Measurements from ENCODE around the gene ZNF362. TPM values are rescaled to one million over a fixed set of nuclear protein-coding genes. Genes with fewer than 3 reads are reported as not detected.

Gene ZNF362
- polyA plus RNA-seq, 1 of the 3 experiments (the other 2 are of a cell fraction): 17.1 TPM

DNA sequence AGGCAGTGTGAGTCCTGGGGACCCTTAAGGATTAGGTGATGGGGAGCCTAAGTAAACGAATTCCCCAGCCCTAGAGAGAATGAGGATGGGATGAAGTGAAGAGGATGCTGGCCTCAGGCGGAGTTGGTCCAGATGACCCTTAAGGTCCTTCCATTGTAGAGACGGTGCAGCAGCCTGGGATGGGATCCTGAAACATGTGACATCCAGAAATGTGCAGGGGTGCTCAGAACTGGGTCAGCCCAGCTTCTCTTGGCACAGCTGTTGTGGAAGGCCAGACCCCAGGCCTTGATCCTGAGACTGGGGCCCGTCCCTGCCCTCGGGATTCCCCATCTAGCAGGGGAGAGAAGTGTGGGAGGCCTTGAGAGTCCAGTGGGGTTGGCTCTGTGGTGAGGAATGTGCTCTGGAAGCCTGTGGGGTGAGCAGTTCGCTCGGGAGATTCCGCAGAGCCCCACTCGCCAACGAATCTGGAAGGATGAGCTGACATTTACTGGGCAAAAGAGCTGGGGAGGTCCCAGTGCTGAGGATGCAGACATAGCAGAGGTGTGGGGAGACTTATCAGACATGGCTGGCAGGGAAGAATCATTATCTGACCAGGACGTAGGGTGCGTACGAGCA is 36.5 kb downstream of the ZNF362 start (continued):
- TF ChIP-seq, protein P1, sequence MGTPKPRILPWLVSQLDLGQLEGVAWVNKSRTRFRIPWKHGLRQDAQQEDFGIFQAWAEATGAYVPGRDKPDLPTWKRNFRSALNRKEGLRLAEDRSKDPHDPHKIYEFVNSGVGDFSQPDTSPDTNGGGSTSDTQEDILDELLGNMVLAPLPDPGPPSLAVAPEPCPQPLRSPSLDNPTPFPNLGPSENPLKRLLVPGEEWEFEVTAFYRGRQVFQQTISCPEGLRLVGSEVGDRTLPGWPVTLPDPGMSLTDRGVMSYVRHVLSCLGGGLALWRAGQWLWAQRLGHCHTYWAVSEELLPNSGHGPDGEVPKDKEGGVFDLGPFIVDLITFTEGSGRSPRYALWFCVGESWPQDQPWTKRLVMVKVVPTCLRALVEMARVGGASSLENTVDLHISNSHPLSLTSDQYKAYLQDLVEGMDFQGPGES (IDR thresholded peaks at IDR 0.05; ENCODE audit: low read depth, low read length): no peak
- TF ChIP-seq POLR2AphosphoS5 (IDR thresholded peaks at IDR 0.05; ENCODE audit: low read depth, low read length) (no peak), CHD2 (IDR thresholded peaks at IDR 0.05; ENCODE audit: low read length, partially characterized antibody) (no peak), SMC3 (IDR thresholded peaks at IDR 0.05; ENCODE audit: low read depth, low read length) (no peak), MEF2A (IDR thresholded peaks at IDR 0.05; ENCODE audit: borderline replicate concordance, low read depth) (no peak), FOXJ3 (CRISPR knock-in tag; IDR thresholded peaks at IDR 0.05) (no peak), FOXM1 (IDR thresholded peaks at IDR 0.05; ENCODE audit: low read depth) (no peak), NFIC (IDR thresholded peaks at IDR 0.05; ENCODE audit: borderline replicate concordance) (no peak), RAD21 (IDR thresholded peaks at IDR 0.05; ENCODE audit: low read length) (no peak)
- TF ChIP-seq, protein P2, sequence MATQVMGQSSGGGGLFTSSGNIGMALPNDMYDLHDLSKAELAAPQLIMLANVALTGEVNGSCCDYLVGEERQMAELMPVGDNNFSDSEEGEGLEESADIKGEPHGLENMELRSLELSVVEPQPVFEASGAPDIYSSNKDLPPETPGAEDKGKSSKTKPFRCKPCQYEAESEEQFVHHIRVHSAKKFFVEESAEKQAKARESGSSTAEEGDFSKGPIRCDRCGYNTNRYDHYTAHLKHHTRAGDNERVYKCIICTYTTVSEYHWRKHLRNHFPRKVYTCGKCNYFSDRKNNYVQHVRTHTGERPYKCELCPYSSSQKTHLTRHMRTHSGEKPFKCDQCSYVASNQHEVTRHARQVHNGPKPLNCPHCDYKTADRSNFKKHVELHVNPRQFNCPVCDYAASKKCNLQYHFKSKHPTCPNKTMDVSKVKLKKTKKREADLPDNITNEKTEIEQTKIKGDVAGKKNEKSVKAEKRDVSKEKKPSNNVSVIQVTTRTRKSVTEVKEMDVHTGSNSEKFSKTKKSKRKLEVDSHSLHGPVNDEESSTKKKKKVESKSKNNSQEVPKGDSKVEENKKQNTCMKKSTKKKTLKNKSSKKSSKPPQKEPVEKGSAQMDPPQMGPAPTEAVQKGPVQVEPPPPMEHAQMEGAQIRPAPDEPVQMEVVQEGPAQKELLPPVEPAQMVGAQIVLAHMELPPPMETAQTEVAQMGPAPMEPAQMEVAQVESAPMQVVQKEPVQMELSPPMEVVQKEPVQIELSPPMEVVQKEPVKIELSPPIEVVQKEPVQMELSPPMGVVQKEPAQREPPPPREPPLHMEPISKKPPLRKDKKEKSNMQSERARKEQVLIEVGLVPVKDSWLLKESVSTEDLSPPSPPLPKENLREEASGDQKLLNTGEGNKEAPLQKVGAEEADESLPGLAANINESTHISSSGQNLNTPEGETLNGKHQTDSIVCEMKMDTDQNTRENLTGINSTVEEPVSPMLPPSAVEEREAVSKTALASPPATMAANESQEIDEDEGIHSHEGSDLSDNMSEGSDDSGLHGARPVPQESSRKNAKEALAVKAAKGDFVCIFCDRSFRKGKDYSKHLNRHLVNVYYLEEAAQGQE (IDR thresholded peaks at IDR 0.05; ENCODE audit: low read depth, low read length): no peak
- TF ChIP-seq, protein P3, sequence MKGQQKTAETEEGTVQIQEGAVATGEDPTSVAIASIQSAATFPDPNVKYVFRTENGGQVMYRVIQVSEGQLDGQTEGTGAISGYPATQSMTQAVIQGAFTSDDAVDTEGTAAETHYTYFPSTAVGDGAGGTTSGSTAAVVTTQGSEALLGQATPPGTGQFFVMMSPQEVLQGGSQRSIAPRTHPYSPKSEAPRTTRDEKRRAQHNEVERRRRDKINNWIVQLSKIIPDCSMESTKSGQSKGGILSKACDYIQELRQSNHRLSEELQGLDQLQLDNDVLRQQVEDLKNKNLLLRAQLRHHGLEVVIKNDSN (IDR thresholded peaks at IDR 0.05; ENCODE audit: borderline replicate concordance, low read depth): no peak

DNA sequence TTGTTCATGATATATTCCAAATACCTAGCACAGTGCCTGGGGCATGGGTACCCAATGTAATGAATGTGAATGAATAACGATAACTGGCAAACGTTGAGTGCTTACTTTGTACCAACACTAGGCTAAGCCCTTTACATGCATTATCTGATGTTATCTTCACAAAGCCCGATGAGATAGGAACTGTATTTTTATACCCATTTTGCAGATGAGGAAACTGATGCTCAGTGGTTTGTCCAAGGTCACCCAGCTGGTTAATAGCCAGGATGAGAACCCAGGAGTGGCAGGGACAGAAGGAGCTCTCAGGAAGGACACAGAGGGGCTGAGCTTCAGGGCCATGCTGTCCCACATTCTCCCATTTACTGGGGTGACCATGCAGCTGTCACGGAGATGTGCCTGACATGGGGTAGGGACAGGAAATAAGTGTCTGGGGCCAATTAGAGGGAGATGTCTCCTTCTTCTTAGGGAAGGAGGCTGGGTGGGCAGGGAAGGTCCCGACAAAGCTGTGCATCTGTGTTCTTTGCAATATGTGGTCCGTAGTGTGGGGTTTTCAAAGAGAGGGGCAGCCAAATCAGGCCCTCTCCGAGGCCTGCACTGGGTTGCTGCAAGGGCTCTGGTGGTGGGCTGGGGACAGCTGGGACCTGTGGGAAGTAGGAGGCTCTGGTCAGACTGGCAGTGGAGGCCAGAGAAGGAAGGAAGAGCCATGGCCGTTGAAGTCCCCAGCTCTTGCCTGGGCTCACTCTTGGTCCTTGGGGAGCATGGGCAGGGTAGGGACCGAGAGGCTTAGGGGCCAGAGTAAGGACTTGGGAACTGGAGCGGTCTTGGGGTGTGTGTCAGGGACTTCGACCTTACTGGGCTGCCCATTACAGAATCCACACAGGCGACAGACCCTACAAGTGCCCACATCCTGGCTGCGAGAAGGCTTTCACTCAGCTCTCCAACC is 38.0 kb downstream of the ZNF362 start:
- POLR2A ChIA-PET: no interaction called here

More for the DNA sequence above, 38.0 kb downstream of the ZNF362 start:
- Histone ChIP-seq H3K4me3 (ENCODE audit: low read depth in 2 of 2, low read length in 1 of 2) (no peak overlapping the region), H3K9me2 (no peaks in the 10 kb centered on the region), H3K9me3 (no peaks in the 10 kb centered on the region), H4K20me1 (ENCODE audit: insufficient read depth) (0 out of 2 replicates have a peak, but pooled peaks cover 8% of the 10 kb centered on the region), H2AFZ (ENCODE audit: low read depth) (no peak overlapping the region), H3K27me3 (ENCODE audit: insufficient read depth) (no peaks in the 10 kb centered on the region), H3K27ac (ENCODE audit: low read depth in 2 of 2, low read length in 1 of 2) (no peak overlapping the region), H3K4me2 (no peak overlapping the region), H3F3A (replicated peaks; ENCODE audit: insufficient read depth) (no peaks in the 10 kb centered on the region), H3K4me1 (ENCODE audit: control insufficient read depth in 1 of 2, insufficient read depth in 2 of 2, low read depth in 1 of 2, low read length in 1 of 2) (no peaks in the 10 kb centered on the region), H3K9ac (no peak overlapping the region), H3K79me2 (ENCODE audit: insufficient read depth) (peaks cover 3% of the 10 kb centered on the region; the same call in 1 of the 2 replicates), H3K36me3 (replicated peaks in 1 of 2; ENCODE audit: control insufficient read depth in 1 of 2, insufficient read depth in 2 of 2, low read length in 1 of 2) (peaks cover 21 to 48% of the 10 kb centered on the region in 2 experiments)
- 83% methylated on average over 10 of the region's 13 CpGs for WGBS (ENCODE audit: low lambda C conversion rate)
- TF ChIP-seq FOSL2 (IDR thresholded peaks at IDR 0.05; ENCODE audit: borderline replicate concordance, low read depth): no peak
- TF ChIP-seq NRF1 (IDR thresholded peaks at IDR 0.05; ENCODE audit: low read depth, low read length): no peak
- TF ChIP-seq, protein P4, sequence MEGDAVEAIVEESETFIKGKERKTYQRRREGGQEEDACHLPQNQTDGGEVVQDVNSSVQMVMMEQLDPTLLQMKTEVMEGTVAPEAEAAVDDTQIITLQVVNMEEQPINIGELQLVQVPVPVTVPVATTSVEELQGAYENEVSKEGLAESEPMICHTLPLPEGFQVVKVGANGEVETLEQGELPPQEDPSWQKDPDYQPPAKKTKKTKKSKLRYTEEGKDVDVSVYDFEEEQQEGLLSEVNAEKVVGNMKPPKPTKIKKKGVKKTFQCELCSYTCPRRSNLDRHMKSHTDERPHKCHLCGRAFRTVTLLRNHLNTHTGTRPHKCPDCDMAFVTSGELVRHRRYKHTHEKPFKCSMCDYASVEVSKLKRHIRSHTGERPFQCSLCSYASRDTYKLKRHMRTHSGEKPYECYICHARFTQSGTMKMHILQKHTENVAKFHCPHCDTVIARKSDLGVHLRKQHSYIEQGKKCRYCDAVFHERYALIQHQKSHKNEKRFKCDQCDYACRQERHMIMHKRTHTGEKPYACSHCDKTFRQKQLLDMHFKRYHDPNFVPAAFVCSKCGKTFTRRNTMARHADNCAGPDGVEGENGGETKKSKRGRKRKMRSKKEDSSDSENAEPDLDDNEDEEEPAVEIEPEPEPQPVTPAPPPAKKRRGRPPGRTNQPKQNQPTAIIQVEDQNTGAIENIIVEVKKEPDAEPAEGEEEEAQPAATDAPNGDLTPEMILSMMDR (IDR thresholded peaks at IDR 0.05): no peak
- TF ChIP-seq GATA2 (CRISPR knock-in tag; IDR thresholded peaks at IDR 0.05): no peak
- no peak for TF ChIP-seq CHD2 (IDR thresholded peaks at IDR 0.05; ENCODE audit: low read length, partially characterized antibody)
- TF ChIP-seq RAD21 (IDR thresholded peaks at IDR 0.05; ENCODE audit: low read length): no peak
- TF ChIP-seq, protein P5, sequence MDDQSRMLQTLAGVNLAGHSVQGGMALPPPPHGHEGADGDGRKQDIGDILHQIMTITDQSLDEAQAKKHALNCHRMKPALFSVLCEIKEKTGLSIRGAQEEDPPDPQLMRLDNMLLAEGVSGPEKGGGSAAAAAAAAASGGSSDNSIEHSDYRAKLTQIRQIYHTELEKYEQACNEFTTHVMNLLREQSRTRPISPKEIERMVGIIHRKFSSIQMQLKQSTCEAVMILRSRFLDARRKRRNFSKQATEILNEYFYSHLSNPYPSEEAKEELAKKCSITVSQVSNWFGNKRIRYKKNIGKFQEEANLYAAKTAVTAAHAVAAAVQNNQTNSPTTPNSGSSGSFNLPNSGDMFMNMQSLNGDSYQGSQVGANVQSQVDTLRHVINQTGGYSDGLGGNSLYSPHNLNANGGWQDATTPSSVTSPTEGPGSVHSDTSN (IDR thresholded peaks at IDR 0.05): no peak
- TF ChIP-seq TCF12 (IDR thresholded peaks at IDR 0.05): no peak
- CTCF ChIA-PET: interaction anchor here (0.6 to 7.7 kb wide), 16 partner anchors 11 to 318 kb away, joined by 3 to 167 read pairs (median 4); partner anchors contain the start of genes A3GALT2 and ZSCAN20
- no peak for DNase-seq

Measured in SK-N-SH (cell line).